ENCODE data around the gene GTPBP1.

Gene GTPBP1

GRCh38 chr22:38724176-38724575 lies 18.4 kb downstream of the GTPBP1 start:
- H3K4me3 ChIP-seq (ENCODE audit: low read depth, low read length): no peak overlapping the region

GRCh38 chr22:38724926-38725571 lies 19.3 kb downstream of the GTPBP1 start:
- TF ChIP-seq CTCF (IDR thresholded peaks at IDR 0.05; ENCODE audit: borderline replicate concordance, insufficient read depth, low read depth, low read length): peak; percentile 54; the same call in 1 of the 2 replicates

More at GRCh38 chr22:38724176-38724575, 18.4 kb downstream of the GTPBP1 start:
- TF ChIP-seq CTCF (IDR thresholded peaks at IDR 0.05; ENCODE audit: borderline replicate concordance, insufficient read depth, low read depth, low read length): no peak

GRCh38 chr22:38725900-38726655 lies 20.3 kb downstream of the GTPBP1 start:
- no peak overlapping the region for H3K4me3 ChIP-seq (ENCODE audit: low read depth, low read length)
- TF ChIP-seq CTCF (IDR thresholded peaks at IDR 0.05; ENCODE audit: borderline replicate concordance, insufficient read depth, low read depth, low read length): no peak

More at GRCh38 chr22:38724926-38725571, 19.3 kb downstream of the GTPBP1 start:
- H3K4me3 ChIP-seq (ENCODE audit: low read depth, low read length): no peak overlapping the region

- H3K4me3 ChIP-seq (ENCODE audit: low read depth, low read length): no peak overlapping the region
- no peak for TF ChIP-seq CTCF (IDR thresholded peaks at IDR 0.05; ENCODE audit: borderline replicate concordance, insufficient read depth, low read depth, low read length)
Measured at GRCh38 chr22:38727123-38727522, 21.4 kb downstream of the GTPBP1 start.

- no peak overlapping the region for H3K4me3 ChIP-seq (ENCODE audit: low read depth, low read length)
- no peak for TF ChIP-seq CTCF (IDR thresholded peaks at IDR 0.05; ENCODE audit: borderline replicate concordance, insufficient read depth, low read depth, low read length)
Measured at GRCh38 chr22:38727530-38728451, 22.0 kb downstream of the GTPBP1 start.

- no peak for TF ChIP-seq CTCF (IDR thresholded peaks at IDR 0.05; ENCODE audit: borderline replicate concordance, insufficient read depth, low read depth, low read length)
- H3K4me3 ChIP-seq (ENCODE audit: low read depth, low read length): no peak overlapping the region
Measured at GRCh38 chr22:38728871-38729796, 23.4 kb downstream of the GTPBP1 start.
